Ovary (tissue), 9 donors: ENCODE measurements around the gene KIF6. TPM values are rescaled to one million over a fixed set of nuclear protein-coding genes. Genes with fewer than 3 reads are reported as not detected.

Experiments
- DNase-seq, 5 donors: peaks; one replicate each; pipeline ENCODE4 v3.0.0-alpha.2; 2019 to 2020
- H3K27ac ChIP-seq, 2 donors: fragments of 200-600 bp; one replicate each; pipeline versions ENCODE4 v1.5.1 to v1.8.0; 2019 to 2022
- H3K27me3 ChIP-seq: fragments of 200-600 bp; one replicate; pipeline ENCODE4 v1.8.0; 2022
- H3K36me3 ChIP-seq: fragments of 200-600 bp; sonication (generic); one replicate; pipeline ENCODE4 v1.5.1; 2019
- H3K4me1 ChIP-seq: one replicate; pipeline ENCODE4 v1.8.1; 2013; ENCODE audit warnings: mild to moderate bottlenecking, moderate library complexity; ENCODE audit not compliant: insufficient read depth
- H3K4me3 ChIP-seq: fragments of 200-600 bp; sonication (generic); one replicate; pipeline ENCODE4 v1.5.1; 2017
- H3K9me3 ChIP-seq, 2 donors: fragments of 200-600 bp in 1 of 2; sonication (generic) in 1 of 2; one replicate each; pipeline versions ENCODE4 v1.5.1 to v1.8.1; 2013 to 2019; ENCODE audit warnings: mild to moderate bottlenecking in 1 of 2, moderate library complexity in 1 of 2
- EP300 ChIP-seq: sonication (generic); formaldehyde crosslinking; IDR thresholded peaks from one replicate; pipeline ENCODE4 v1.6.1; 2017; ENCODE audit warnings: antibody characterized with exemption
- POLR2A ChIP-seq: fragments of 450-650 bp; IDR thresholded peaks from one replicate; pipeline ENCODE4 v1.6.1; 2017; ENCODE audit warnings: antibody characterized with exemption, mild to moderate bottlenecking, moderate library complexity
- WGBS, 3 donors: extraction: QIAGEN DNeasy Blood & Tissue Kit in 1 of 3; methylation state at CpG; one replicate each; pipeline versions ENCODE4 v1.1.5 to v1.1.7; 2013 to 2017; 5-methylcytosine and 5-hydroxymethylcytosine counted together
- intact Hi-C, 4 donors: fragments of 100-400 bp; cut with DNase I; formaldehyde crosslinking; loops; one replicate each; pipeline versions ENCODE4 v1.11.0 to v1.15.1; 2022 to 2023
- polyA plus RNA-seq, 2 donors: library from polyadenylated mRNA; stranded (reverse); fragments of 200-250 nt in 1 of 2; fragments of 350-450 nt in 1 of 2; fragmentation: Illumina TruSeq in 1 of 2; extraction: RNeasy Lipid Tissue Mini Kit (QIAGEN cat#74804) in 1 of 2; gene quantifications; one replicate each; pipeline ENCODE4 v1.2.3, GENCODE V29; 2013 to 2014
- total RNA-seq, 7 donors: library from RNA; depleted of rRNA in 2 of 7; stranded (reverse); fragments of >200 nt in 2 of 7; fragmentation: NEBNext Ultra II Directional in 3 of 7; extraction: Animal tissue kit (Norgen Biotek cat#: 25700) in 3 of 7; gene quantifications; one replicate each; pipeline versions ENCODE4 v1.1.0 to v1.2.4, GENCODE V29; 2016 to 2023
- TF ChIP-seq, protein P1 (sequence below), 3 donors: fragments of 450-650 bp in 2 of 3; fragments of 200-600 bp in 1 of 3; IDR thresholded peaks; one replicate each; pipeline versions ENCODE4 v1.5.1 to v1.8.0; 2016 to 2022; ENCODE audit warnings: antibody characterized with exemption in 3 of 3, mild to moderate bottlenecking in 1 of 3
- donor health status: DM: no; HTN: no; CAD: no; lungs with moderate emphysema.
- donor health status: DM: no; HTN: no; CAD: no.
- donor health status: Bipolar disorder and iron deficiency.
- donor health status: DM: yes; HTN: yes; CAD: no.
- donor health status: DM: no; HTN: no; CAD: no.
- donor health status: DM: yes; HTN: yes; CAD: no.

The KIF6 gene
- total and polyA plus RNA-seq, 9 donors = 0.12 to 2.1 (median 0.82) TPM

- Histone ChIP-seq H3K4me1 (peaks cover 6% of the 10 kb centered on the region), H3K27me3 (no peaks in the 10 kb centered on the region), H3K27ac (no peak overlapping the region), H3K4me3 (no peak overlapping the region), H3K36me3 (no peaks in the 10 kb centered on the region), H3K9me3 (no peaks in the 10 kb centered on the region)
- intact Hi-C loops = no loop called here
- TF ChIP-seq POLR2A = no peak
- TF ChIP-seq EP300 = no peak
- TF ChIP-seq, protein P1, sequence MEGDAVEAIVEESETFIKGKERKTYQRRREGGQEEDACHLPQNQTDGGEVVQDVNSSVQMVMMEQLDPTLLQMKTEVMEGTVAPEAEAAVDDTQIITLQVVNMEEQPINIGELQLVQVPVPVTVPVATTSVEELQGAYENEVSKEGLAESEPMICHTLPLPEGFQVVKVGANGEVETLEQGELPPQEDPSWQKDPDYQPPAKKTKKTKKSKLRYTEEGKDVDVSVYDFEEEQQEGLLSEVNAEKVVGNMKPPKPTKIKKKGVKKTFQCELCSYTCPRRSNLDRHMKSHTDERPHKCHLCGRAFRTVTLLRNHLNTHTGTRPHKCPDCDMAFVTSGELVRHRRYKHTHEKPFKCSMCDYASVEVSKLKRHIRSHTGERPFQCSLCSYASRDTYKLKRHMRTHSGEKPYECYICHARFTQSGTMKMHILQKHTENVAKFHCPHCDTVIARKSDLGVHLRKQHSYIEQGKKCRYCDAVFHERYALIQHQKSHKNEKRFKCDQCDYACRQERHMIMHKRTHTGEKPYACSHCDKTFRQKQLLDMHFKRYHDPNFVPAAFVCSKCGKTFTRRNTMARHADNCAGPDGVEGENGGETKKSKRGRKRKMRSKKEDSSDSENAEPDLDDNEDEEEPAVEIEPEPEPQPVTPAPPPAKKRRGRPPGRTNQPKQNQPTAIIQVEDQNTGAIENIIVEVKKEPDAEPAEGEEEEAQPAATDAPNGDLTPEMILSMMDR (IDR thresholded peaks at IDR 0.05) = no peak
- 86 to 95% (median 94%) methylated on average over 2 to 3 of the region's 3 CpGs for WGBS, 3 donors
- no peak for DNase-seq
These were observed 408.0 kb downstream of the KIF6 start for GRCh38 chr6:39317256-39317655.

DNA sequence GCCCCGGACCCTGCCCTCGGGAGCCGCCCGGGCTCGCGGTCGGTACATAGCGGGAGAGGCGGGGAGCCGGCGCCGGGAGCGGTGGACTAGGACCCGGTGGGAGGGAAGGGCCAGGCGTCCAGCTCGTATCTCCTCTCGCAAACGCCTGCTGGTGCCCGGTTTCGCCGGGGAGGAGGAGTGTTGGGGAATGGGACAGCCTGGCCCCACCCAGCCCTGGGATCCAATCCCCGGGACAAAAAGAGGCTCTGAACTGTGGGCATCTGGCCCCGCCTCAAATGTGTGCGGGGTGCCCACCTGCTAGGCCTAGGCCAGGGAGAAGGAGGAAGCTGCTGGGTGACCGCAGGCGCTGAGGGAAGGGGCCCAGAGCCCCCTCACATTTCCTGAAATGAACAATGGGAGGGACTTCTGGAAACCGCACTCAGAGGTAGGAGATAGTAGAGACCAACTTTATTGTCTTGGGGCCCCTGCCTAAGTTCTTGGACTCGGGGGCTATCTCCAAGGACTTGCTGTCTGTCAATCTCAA, 410.9 kb downstream of the KIF6 start, which contains the start of gene KCNK17:
Gene KCNK17, minus strand, starts transcription at position 147 of the 523 bp plus-strand sequence. Its CDS starts 99 bp downstream, at position 48.
- peak within 1 kb of the TSS; percentile 9 for H3K4me3 ChIP-seq
- intact Hi-C loops = no loop called here
- TF ChIP-seq EP300 = no peak
- no peak for TF ChIP-seq POLR2A
- TF ChIP-seq, protein P1 (IDR thresholded peaks at IDR 0.05) = no peak
- H3K27ac ChIP-seq = no peak within 1 kb of the TSS
- DNase-seq = no peak
- WGBS, 3 donors = 18 to 60% (median 18%) methylated on average over 6 to 28 of the region's 28 CpGs
- peaks cover 6% of the 10 kb centered on the region for H3K4me1 ChIP-seq
- no peaks in the 10 kb centered on the region for H3K36me3 ChIP-seq
- H3K9me3 ChIP-seq = no peaks in the 10 kb centered on the region
- no peaks in the 10 kb centered on the region for H3K27me3 ChIP-seq

DNA sequence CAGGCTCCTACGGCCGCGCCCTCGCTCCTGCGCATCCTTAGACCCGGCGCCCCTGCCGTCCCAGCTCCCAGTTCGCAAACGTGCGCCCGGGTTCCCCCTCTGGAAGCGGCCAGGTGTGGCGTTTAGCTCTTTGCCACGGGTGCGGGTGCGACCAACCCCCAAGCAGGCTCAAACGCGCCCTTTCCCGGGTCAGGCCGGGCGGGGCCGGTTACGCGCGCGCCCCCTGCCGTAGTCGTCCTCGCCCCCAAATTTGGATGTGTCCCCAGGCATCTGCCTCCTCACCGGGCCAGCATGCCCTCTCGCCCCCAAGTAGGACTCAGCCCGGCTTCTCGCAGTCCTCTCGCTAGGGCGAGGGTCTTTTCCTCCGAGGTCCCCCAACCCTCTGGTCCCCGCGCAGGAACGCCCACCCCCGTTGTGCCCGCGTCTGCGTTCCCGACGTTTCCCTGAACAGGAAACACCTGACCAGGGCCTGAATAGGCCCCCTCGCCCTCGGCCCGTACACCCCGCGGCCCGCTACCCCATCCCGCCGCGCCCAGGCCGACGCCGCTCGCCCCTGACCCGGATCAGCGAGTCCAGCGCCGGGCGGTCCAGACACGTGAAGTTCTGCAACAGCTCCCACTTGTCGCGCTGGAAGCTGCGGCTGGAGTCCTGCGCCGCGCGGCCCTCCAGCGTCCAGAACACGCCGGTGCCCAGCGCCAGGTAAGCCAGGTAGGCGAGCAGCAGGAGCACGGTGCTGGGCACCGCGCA, 411.5 kb downstream of the KIF6 start:
- peak overlapping the region; percentile 9 for H3K4me3 ChIP-seq
- TF ChIP-seq, protein P1 (IDR thresholded peaks at IDR 0.05) = no peak
- TF ChIP-seq POLR2A (no peak), EP300 (no peak)
- H3K27me3 ChIP-seq = no peaks in the 10 kb centered on the region
- DNase-seq = no peak
- peaks cover 6% of the 10 kb centered on the region for H3K4me1 ChIP-seq
- no peaks in the 10 kb centered on the region for H3K36me3 ChIP-seq
- WGBS, 3 donors = 1% methylated on average over 44 to 80 of the region's 80 CpGs
- no peak overlapping the region for H3K27ac ChIP-seq
- H3K9me3 ChIP-seq = no peaks in the 10 kb centered on the region
- intact Hi-C loops = no loop called here

DNA sequence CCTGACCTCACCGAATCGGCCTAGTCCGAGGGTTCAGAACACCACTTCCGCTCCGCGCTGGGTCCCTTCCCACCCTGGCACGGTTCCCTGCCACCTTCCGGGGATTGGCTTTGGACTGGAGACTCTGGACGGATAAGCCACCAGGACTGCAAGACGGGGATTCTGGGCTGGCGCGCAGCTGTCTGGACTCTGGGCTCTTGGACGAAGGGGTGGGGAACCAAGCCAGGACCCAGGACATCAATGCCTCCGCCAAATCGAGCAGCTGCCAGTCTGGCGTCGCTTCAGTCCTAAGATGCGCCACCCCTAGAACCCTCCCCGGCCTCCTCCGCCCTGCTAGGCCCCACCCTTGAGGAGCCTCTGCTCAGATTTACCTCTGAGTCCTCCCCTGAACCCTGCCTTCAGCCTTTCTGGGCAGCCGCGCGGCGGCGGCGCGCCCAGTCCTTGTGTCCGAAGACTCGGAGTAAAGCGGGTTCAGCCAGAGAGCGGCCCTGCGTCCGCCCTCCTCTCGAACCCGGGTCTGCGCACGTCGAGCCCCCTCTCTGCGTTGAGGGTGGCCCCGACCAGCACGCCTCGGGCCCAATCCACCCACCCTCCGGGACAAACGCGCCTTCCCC, 412.2 kb downstream of the KIF6 start:
- WGBS, 3 donors = 13 to 24% (median 19%) methylated on average over 43 to 45 of the region's 45 CpGs
- Histone ChIP-seq H3K27ac (no peak overlapping the region), H3K4me1 (peaks cover 6% of the 10 kb centered on the region), H3K27me3 (no peaks in the 10 kb centered on the region), H3K9me3 (no peaks in the 10 kb centered on the region), H3K36me3 (no peaks in the 10 kb centered on the region), H3K4me3 (peak overlapping the region; percentile 9)
- intact Hi-C loops = no loop called here
- TF ChIP-seq, protein P1 (IDR thresholded peaks at IDR 0.05) = no peak
- no peak for TF ChIP-seq POLR2A
- no peak for TF ChIP-seq EP300
- DNase-seq = peak in 1 of 5 donors; percentile 35
